Sciatic nerve (tissue), 2 donors: Measurements from ENCODE around the gene TBL2. TPM values are rescaled to one million over a fixed set of nuclear protein-coding genes. Genes with fewer than 3 reads are reported as not detected.
A peak's percentile ranks its signal among the peaks of the same experiment; 100 is the strongest.

Experiments used
- ATAC-seq: fragments of 200-7000 bp; cut with Tn5 transposase; one replicate; pipeline ENCODE4 v1.9.1; 2020; ENCODE audit warnings: mild to moderate bottlenecking, moderate library complexity
- DNase-seq: peaks from one replicate; pipeline ENCODE4 v3.0.0-alpha.2; 2020; ENCODE audit warnings: low spot score
- intact Hi-C: fragments of 100-400 bp; cut with DNase I; formaldehyde crosslinking; loops from one replicate; pipeline ENCODE4 v1.14.2; 2022
- total RNA-seq: library from RNA; stranded (reverse); fragmentation: NEBNext Ultra II Directional; extraction: Animal tissue kit (Norgen Biotek cat#: 25700); gene quantifications from one replicate; pipeline ENCODE4 v1.2.1, GENCODE V29; 2021
- donor health status: DM: no; HTN: no; CAD: no.
- donor health status: DM: no; HTN: no; CAD: no.

The TBL2 gene
- total RNA-seq, 1 donor from 2014 or later = 27.1 TPM

DNA sequence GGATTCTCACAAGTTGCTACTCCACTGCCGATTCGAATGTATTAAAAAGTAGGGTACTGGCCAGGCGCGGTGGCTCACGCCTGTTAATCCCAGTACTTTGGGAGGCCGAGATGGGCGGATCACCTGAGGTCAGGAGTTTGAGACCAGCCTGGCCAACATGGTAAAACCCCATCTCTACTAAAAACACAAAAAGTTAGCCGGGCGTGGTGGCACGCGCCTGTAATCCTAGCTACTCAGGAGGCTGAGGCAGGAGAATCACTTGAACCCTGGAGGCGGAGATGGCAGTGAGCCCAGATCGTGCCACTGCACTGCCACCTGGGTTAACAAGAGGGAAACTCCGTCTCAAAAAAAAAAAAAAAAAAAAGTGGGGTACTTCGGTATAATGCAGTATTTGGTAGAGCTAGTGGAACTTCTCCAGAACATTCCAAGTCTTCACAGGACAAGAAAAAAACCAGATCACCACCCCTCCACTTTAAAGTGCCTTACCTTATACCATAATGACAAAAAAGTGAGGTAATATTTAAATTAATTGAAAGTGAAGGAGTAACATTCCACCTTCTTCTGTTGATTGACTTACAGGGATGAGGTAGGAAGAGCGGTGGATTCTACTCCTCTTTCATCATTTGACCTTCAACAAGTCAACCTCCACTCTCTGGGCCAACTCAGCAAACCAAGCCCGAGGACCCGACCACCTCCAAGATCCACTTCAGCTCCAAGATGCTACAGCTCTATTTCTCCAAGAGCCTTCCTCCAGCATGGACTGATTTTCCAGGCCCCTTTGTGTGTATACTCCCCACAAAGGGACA, 58.3 kb downstream of the TBL2 start:
- ATAC-seq (no peak), DNase-seq (peak; percentile 53)
- intact Hi-C loops = no loop called here

- DNase-seq (peak; percentile 30), ATAC-seq (no peak)
- intact Hi-C loops = no loop called here
Measured at GRCh38 chr7:73518470-73518869, 59.9 kb downstream of the TBL2 start.

Other genes starting within 250 kb of the TBL2 start
- gene FZD9, start 144.8 kb downstream of the TBL2 start, total RNA-seq = 0.71 TPM
- gene BAZ1B, start 56.3 kb downstream of the TBL2 start, total RNA-seq = 66.9 TPM
- gene BCL7B, start 20.9 kb downstream of the TBL2 start, total RNA-seq = 38.6 TPM
- gene MLXIPL, start 45.9 kb upstream of the TBL2 start, total RNA-seq = 23.8 TPM
- gene VPS37D, start 89.3 kb upstream of the TBL2 start, total RNA-seq = 4.5 TPM
- 10.5 TPM for gene DNAJC30, start 104.9 kb upstream of the TBL2 start, total RNA-seq
- gene BUD23, start 105.0 kb upstream of the TBL2 start, total RNA-seq = 47.4 TPM
- gene STX1A, start 141.1 kb upstream of the TBL2 start, total RNA-seq = 7.5 TPM
- gene ABHD11, start 160.2 kb upstream of the TBL2 start, total RNA-seq = 10.7 TPM
- gene CLDN3, start 191.7 kb upstream of the TBL2 start, total RNA-seq = not detected